A549 (cell line): ENCODE results near the gene ACYP2. TPM values are rescaled to one million over a fixed set of nuclear protein-coding genes. Genes with fewer than 3 reads are reported as not detected.

ENCODE experiments used
- ATAC-seq, 2 experiments: fragments of 200-7000 bp in 1 of 2; fragments of >200 bp in 1 of 2; cut with Nextera tagmentation in 1 of 2; cut with Tn5 transposase in 1 of 2; 3 replicates each; pipeline versions ENCODE4 v1.8.0 to v1.9.1; 2018 to 2020; ENCODE audit warnings: mild to moderate bottlenecking in 1 of 2, moderate library complexity in 1 of 2
- CTCF ChIA-PET: fragments of 300-600 bp; sonication (Branson Sonifier 250); formaldehyde crosslinking; extraction: SDS; loops from one replicate; lab custom pipeline; 2021; ENCODE audit warnings: antibody characterized with exemption, inconsistent platforms; lab: Yijun Ruan, JAX
- POLR2A ChIA-PET: fragments of 350-600 bp; formaldehyde crosslinking; extraction: SDS; loops from one replicate; lab custom pipeline; 2021; ENCODE audit warnings: antibody characterized with exemption, inconsistent platforms; lab: Yijun Ruan, JAX
- DNase-seq, 2 experiments: peaks; one replicate each; pipeline versions ENCODE4 v3.0.0 to v3.0.0-alpha.2; 2011 to 2016; ENCODE audit warnings: low read depth in 1 of 2, low spot score in 1 of 2
- FAIRE-seq: peaks from 2 replicates; lab custom pipeline; 2011; peaks lifted over from hg19 to GRCh38; lab: Jason Lieb, UNC
- H3K27ac ChIP-seq, 2 experiments: fragments of >200 bp; sonication (Bioruptor Twin); formaldehyde crosslinking; 3 replicates each; pipeline ENCODE4 v1.5.1; 2016 to 2017
- H3K4me1 ChIP-seq: fragments of >200 bp; sonication (Bioruptor Twin); formaldehyde crosslinking; 3 replicates; pipeline ENCODE4 v1.6.1; 2016
- H3K4me2 ChIP-seq: fragments of >200 bp; sonication (Bioruptor Twin); formaldehyde crosslinking; 3 replicates; pipeline ENCODE4 v1.6.1; 2016
- H3K4me3 ChIP-seq: fragments of >200 bp; sonication (Bioruptor Twin); formaldehyde crosslinking; 3 replicates; pipeline ENCODE4 v1.5.1; 2016
- H3K9me3 ChIP-seq: fragments of >200 bp; sonication (Bioruptor Twin); formaldehyde crosslinking; 3 replicates; pipeline ENCODE4 v1.6.1; 2016
- CBX2 ChIP-seq: fragments of 200-600 bp; sonication (generic); IDR thresholded peaks from 2 replicates; pipeline ENCODE4 v1.6.1; 2016; ENCODE audit warnings: low read depth, mild to moderate bottlenecking, borderline replicate concordance
- CEBPB ChIP-seq, 2 experiments: fragments of >200 bp in 1 of 2; sonication (Bioruptor Twin) in 1 of 2; formaldehyde crosslinking in 1 of 2; IDR thresholded peaks; 2 replicates each; pipeline ENCODE4 v1.6.1; 2012 to 2016
- CTCF ChIP-seq: fragments of >200 bp; sonication (Bioruptor Twin); formaldehyde crosslinking; IDR thresholded peaks from 3 replicates; pipeline ENCODE4 v1.5.1; 2016
- E2F6 ChIP-seq: IDR thresholded peaks from 2 replicates; pipeline ENCODE4 v1.6.1; 2012; ENCODE audit warnings: low read depth, borderline replicate concordance
- EHF ChIP-seq: fragments of 250-450 bp; sonication (Bioruptor Pico); IDR thresholded peaks from 2 replicates; pipeline ENCODE4 v1.5.0; 2020; ENCODE audit warnings: mild to moderate bottlenecking
- EP300 ChIP-seq, 2 experiments: fragments of >200 bp; sonication (Bioruptor Twin); formaldehyde crosslinking; IDR thresholded peaks; 2 replicates in 1 of 2; 3 replicates in 1 of 2; pipeline ENCODE4 v1.6.1; 2016 to 2017
- ESRRA ChIP-seq: fragments of 150-350 bp; IDR thresholded peaks from 2 replicates; pipeline ENCODE4 v1.6.1; 2014; ENCODE audit warnings: mild to moderate bottlenecking, low read length, borderline replicate concordance
- FOSB ChIP-seq: fragments of 250-450 bp; sonication (Bioruptor Pico); IDR thresholded peaks from 2 replicates; pipeline ENCODE4 v1.5.0; 2020; ENCODE audit warnings: mild to moderate bottlenecking, moderate library complexity
- GATA3 ChIP-seq: IDR thresholded peaks from 2 replicates; pipeline ENCODE4 v1.6.1; 2012; ENCODE audit warnings: borderline replicate concordance
- HEYL ChIP-seq: fragments of 250-450 bp; sonication (Bioruptor Pico); IDR thresholded peaks from 2 replicates; pipeline ENCODE4 v1.8.0; 2021; ENCODE audit warnings: mild to moderate bottlenecking, moderate library complexity
- HOXA7 ChIP-seq: fragments of 250-450 bp; sonication (Bioruptor Pico); IDR thresholded peaks from 2 replicates; pipeline ENCODE4 v1.5.0; 2020; ENCODE audit warnings: mild to moderate bottlenecking, moderate library complexity
- KDM1A ChIP-seq: fragments of 200-600 bp; sonication (generic); IDR thresholded peaks from 2 replicates; pipeline ENCODE4 v1.6.1; 2016; ENCODE audit warnings: low read depth, mild to moderate bottlenecking
- MAFK ChIP-seq: fragments of 450-650 bp; IDR thresholded peaks from 2 replicates; pipeline ENCODE4 v1.6.1; 2014; ENCODE audit not compliant: partially characterized antibody
- MAZ ChIP-seq: fragments of 150-350 bp; IDR thresholded peaks from 2 replicates; pipeline ENCODE4 v1.6.1; 2014; ENCODE audit warnings: antibody characterized with exemption, low read depth, low read length, borderline replicate concordance
- NFE2L2 ChIP-seq: fragments of 150-350 bp; conservative IDR thresholded peaks from 2 replicates; pipeline ENCODE4 v1.6.1; 2014; ENCODE audit warnings: low read length
- NPAS2 ChIP-seq: fragments of 250-450 bp; sonication (Bioruptor Pico); IDR thresholded peaks from 2 replicates; pipeline ENCODE4 v1.8.0; 2022; ENCODE audit warnings: mild to moderate bottlenecking, moderate library complexity, borderline replicate concordance
- NR3C1 ChIP-seq: fragments of >200 bp; sonication (Bioruptor Twin); formaldehyde crosslinking; IDR thresholded peaks from 3 replicates; pipeline ENCODE4 v1.6.1; 2017
- PHF8 ChIP-seq: fragments of 200-600 bp; sonication (generic); IDR thresholded peaks from 2 replicates; pipeline ENCODE4 v1.6.1; 2016; ENCODE audit warnings: low read depth, mild to moderate bottlenecking, antibody characterized with exemption, moderate library complexity, borderline replicate concordance
- POLR2A ChIP-seq: IDR thresholded peaks from 2 replicates; pipeline ENCODE4 v1.6.1; 2012; ENCODE audit warnings: mild to moderate bottlenecking, low read length
- RAD21 ChIP-seq, 2 experiments: fragments of >200 bp in 1 of 2; sonication (Bioruptor Twin) in 1 of 2; formaldehyde crosslinking in 1 of 2; IDR thresholded peaks in 1 of 2; conservative IDR thresholded peaks in 1 of 2; 2 replicates in 1 of 2; 3 replicates in 1 of 2; pipeline ENCODE4 v1.6.1; 2012 to 2018; ENCODE audit warnings: inconsistent platforms in 1 of 2
- RARB ChIP-seq: fragments of 250-450 bp; sonication (Bioruptor Pico); IDR thresholded peaks from 2 replicates; pipeline ENCODE4 v1.8.0; 2021; ENCODE audit warnings: mild to moderate bottlenecking, moderate library complexity
- RCOR1 ChIP-seq: fragments of 150-350 bp; IDR thresholded peaks from 2 replicates; pipeline ENCODE4 v1.6.1; 2014; ENCODE audit warnings: antibody characterized with exemption, low read length, low read depth
- SMC3 ChIP-seq: fragments of >200 bp; sonication (Bioruptor Twin); formaldehyde crosslinking; IDR thresholded peaks from 3 replicates; pipeline ENCODE4 v1.6.1; 2018; ENCODE audit warnings: inconsistent platforms
- TFCP2L1 ChIP-seq: fragments of 250-450 bp; sonication (Bioruptor Pico); IDR thresholded peaks from 2 replicates; pipeline ENCODE4 v1.5.0; 2021; ENCODE audit warnings: mild to moderate bottlenecking
- TP53 ChIP-seq: fragments of 250-450 bp; sonication (Bioruptor Pico); IDR thresholded peaks from 2 replicates; pipeline ENCODE4 v1.5.0; 2021; ENCODE audit warnings: mild to moderate bottlenecking, moderate library complexity
- ZC3H11A ChIP-seq: fragments of 450-650 bp; IDR thresholded peaks from 2 replicates; pipeline ENCODE4 v1.6.1; 2014; ENCODE audit warnings: antibody characterized with exemption, mild to moderate bottlenecking
- ZFP36 ChIP-seq: fragments of 450-650 bp; IDR thresholded peaks from 2 replicates; pipeline ENCODE4 v1.6.1; 2014; ENCODE audit warnings: borderline replicate concordance; ENCODE audit not compliant: partially characterized antibody
- ZNF302 ChIP-seq: fragments of 250-450 bp; sonication (Bioruptor Pico); IDR thresholded peaks from 2 replicates; pipeline ENCODE4 v1.9.0; 2021; ENCODE audit warnings: inconsistent platforms, mild to moderate bottlenecking, moderate library complexity
- WGBS: methylation state at CpG from one replicate; pipeline ENCODE4 v1.1.6; 2017; ENCODE audit errors: missing lambda C conversion rate; 5-methylcytosine and 5-hydroxymethylcytosine counted together
- polyA plus RNA-seq, 4 experiments: library from polyadenylated mRNA; depleted of rRNA in 3 of 4; stranded (reverse); fragments of >200 nt; fragmentation: RNase III in 1 of 4; extraction: RNeasy Plus Mini Kit Qiagen cat#74134 plus additional on column Dnase treatment in 1 of 4; gene quantifications; 2 replicates in 3 of 4; 3 replicates in 1 of 4; pipeline ENCODE4 v1.2.3, GENCODE V29; 2011 to 2017
- TF ChIP-seq, protein P1 (sequence below): fragments of 250-450 bp; sonication (Bioruptor Pico); IDR thresholded peaks from 2 replicates; pipeline ENCODE4 v1.5.0; 2021; ENCODE audit warnings: mild to moderate bottlenecking, moderate library complexity, borderline replicate concordance
- TF ChIP-seq, protein P2 (sequence below): fragments of >200 bp; sonication (Bioruptor Twin); formaldehyde crosslinking; IDR thresholded peaks from 3 replicates; pipeline ENCODE4 v1.6.1; 2016
- TF ChIP-seq, protein P3 (sequence below): IDR thresholded peaks from 2 replicates; pipeline ENCODE4 v1.6.1; 2012
- TF ChIP-seq, protein P4 (sequence below): fragments of 250-450 bp; sonication (Bioruptor Pico); IDR thresholded peaks from 2 replicates; pipeline ENCODE4 v1.5.0; 2020; ENCODE audit warnings: low read depth, mild to moderate bottlenecking, moderate library complexity

The ACYP2 gene
- polyA plus RNA-seq, 2 of the 4 experiments (the other 2 are of a cell fraction), result 10.0 to 11.4 TPM

- no peak for TF ChIP-seq ZC3H11A
- no peak for TF ChIP-seq PHF8
- TF ChIP-seq RAD21 (conservative IDR thresholded peaks at IDR 0.05 in 1 of 2, IDR thresholded peaks at IDR 0.05 in 1 of 2), result no peak
- TF ChIP-seq NR3C1, result no peak
- TF ChIP-seq RARB (CRISPR knock-in tag), result no peak
- no peak for TF ChIP-seq NPAS2 (CRISPR knock-in tag)
- TF ChIP-seq CEBPB (IDR thresholded peaks at IDR 0.05), result no peak
- TF ChIP-seq ZNF302 (CRISPR knock-in tag), result no peak
- no peak for TF ChIP-seq POLR2A
- TF ChIP-seq SMC3, result no peak
- no peak for TF ChIP-seq E2F6
- no peak for TF ChIP-seq MAZ
- no peak for TF ChIP-seq CBX2
- no peak for TF ChIP-seq MAFK
- TF ChIP-seq, protein P1, sequence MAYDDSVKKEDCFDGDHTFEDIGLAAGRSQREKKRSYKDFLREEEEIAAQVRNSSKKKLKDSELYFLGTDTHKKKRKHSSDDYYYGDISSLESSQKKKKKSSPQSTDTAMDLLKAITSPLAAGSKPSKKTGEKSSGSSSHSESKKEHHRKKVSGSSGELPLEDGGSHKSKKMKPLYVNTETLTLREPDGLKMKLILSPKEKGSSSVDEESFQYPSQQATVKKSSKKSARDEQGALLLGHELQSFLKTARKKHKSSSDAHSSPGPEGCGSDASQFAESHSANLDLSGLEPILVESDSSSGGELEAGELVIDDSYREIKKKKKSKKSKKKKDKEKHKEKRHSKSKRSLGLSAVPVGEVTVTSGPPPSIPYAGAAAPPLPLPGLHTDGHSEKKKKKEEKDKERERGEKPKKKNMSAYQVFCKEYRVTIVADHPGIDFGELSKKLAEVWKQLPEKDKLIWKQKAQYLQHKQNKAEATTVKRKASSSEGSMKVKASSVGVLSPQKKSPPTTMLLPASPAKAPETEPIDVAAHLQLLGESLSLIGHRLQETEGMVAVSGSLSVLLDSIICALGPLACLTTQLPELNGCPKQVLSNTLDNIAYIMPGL (CRISPR knock-in tag), result no peak
- TF ChIP-seq, protein P2, sequence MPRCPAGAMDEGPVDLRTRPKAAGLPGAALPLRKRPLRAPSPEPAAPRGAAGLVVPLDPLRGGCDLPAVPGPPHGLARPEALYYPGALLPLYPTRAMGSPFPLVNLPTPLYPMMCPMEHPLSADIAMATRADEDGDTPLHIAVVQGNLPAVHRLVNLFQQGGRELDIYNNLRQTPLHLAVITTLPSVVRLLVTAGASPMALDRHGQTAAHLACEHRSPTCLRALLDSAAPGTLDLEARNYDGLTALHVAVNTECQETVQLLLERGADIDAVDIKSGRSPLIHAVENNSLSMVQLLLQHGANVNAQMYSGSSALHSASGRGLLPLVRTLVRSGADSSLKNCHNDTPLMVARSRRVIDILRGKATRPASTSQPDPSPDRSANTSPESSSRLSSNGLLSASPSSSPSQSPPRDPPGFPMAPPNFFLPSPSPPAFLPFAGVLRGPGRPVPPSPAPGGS, result no peak
- TF ChIP-seq ZFP36, result no peak
- no peak for TF ChIP-seq KDM1A
- TF ChIP-seq TFCP2L1, result no peak
- TF ChIP-seq, protein P3, sequence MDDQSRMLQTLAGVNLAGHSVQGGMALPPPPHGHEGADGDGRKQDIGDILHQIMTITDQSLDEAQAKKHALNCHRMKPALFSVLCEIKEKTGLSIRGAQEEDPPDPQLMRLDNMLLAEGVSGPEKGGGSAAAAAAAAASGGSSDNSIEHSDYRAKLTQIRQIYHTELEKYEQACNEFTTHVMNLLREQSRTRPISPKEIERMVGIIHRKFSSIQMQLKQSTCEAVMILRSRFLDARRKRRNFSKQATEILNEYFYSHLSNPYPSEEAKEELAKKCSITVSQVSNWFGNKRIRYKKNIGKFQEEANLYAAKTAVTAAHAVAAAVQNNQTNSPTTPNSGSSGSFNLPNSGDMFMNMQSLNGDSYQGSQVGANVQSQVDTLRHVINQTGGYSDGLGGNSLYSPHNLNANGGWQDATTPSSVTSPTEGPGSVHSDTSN, result no peak
- H3K4me2 ChIP-seq, result no peak overlapping the region
- WGBS, result 76% methylated on average over 5 of the region's 5 CpGs
- ChIA-PET POLR2A (no interaction called here), CTCF (interaction anchor here (0.6 to 1.0 kb wide), 2 partner anchors 19 to 44 kb away, joined by 3 read pairs; no protein-coding TSS in a partner anchor)
- H3K9me3 ChIP-seq, result no peaks in the 10 kb centered on the region
- FAIRE-seq, result no peak
- H3K27ac ChIP-seq, result no peak overlapping the region
- H3K4me3 ChIP-seq, result no peak overlapping the region
- no peaks in the 10 kb centered on the region for H3K4me1 ChIP-seq
- no peak for ATAC-seq
- no peak for DNase-seq
Observed at GRCh38 chr2:54088191-54088634, 27.2 kb upstream of the ACYP2 start.

DNA sequence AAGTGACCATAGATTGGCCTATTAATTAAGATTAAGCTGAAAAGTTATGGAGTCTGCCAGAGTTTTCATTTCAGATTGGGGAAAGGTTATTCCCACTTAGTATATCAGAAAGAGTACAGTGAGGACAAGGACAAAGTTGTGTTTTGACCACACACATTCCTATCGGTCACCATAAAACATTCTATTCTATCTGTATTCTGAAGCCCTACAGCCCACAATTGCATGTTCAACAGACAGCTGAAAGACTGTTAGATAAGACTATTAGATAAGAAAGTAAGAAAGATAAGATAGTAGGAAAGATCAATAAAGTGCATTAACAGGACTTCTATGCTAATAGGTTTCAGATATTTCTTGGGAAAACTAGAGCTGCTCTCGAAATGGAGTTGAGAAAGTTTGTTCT, 26.7 kb upstream of the ACYP2 start:
- no peaks in the 10 kb centered on the region for H3K4me1 ChIP-seq
- ChIA-PET POLR2A (no interaction called here), CTCF (interaction anchor here (0.6 to 1.0 kb wide), 2 partner anchors 19 to 44 kb away, joined by 3 read pairs; no protein-coding TSS in a partner anchor)
- TF ChIP-seq CBX2 (no peak), GATA3 (no peak), HOXA7 (CRISPR knock-in tag) (no peak), ESRRA (no peak), CTCF (no peak), CEBPB (IDR thresholded peaks at IDR 0.05) (no peak), ZFP36 (no peak), POLR2A (no peak), EHF (CRISPR knock-in tag) (no peak), NFE2L2 (no peak), HEYL (CRISPR knock-in tag) (no peak), RCOR1 (no peak), FOSB (no peak), EP300 (IDR thresholded peaks at IDR 0.05) (no peak), TP53 (CRISPR knock-in tag) (no peak)
- TF ChIP-seq, protein P4, sequence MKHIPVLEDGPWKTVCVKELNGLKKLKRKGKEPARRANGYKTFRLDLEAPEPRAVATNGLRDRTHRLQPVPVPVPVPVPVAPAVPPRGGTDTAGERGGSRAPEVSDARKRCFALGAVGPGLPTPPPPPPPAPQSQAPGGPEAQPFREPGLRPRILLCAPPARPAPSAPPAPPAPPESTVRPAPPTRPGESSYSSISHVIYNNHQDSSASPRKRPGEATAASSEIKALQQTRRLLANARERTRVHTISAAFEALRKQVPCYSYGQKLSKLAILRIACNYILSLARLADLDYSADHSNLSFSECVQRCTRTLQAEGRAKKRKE (CRISPR knock-in tag), result no peak
- no peak overlapping the region for H3K4me3 ChIP-seq
- ATAC-seq, result no peak
- FAIRE-seq, result no peak
- WGBS, result 65% methylated on average over 2 of the region's 2 CpGs
- no peaks in the 10 kb centered on the region for H3K9me3 ChIP-seq
- H3K4me2 ChIP-seq, result no peak overlapping the region
- no peak for DNase-seq
- no peak overlapping the region for H3K27ac ChIP-seq
